H9 (cell line): ENCODE measurements around the gene FHIT. TPM values are rescaled to one million over a fixed set of nuclear protein-coding genes. Genes with fewer than 3 reads are reported as not detected.

Experiments used
- DNase-seq: peaks from one replicate; pipeline ENCODE4 v3.0.0-alpha.2; 2017
- H2AFZ ChIP-seq: one replicate; pipeline ENCODE4 v1.6.1; 2013; ENCODE audit warnings: mild to moderate bottlenecking, low read length, control low read depth, moderate library complexity
- H2AK5ac ChIP-seq: 2 replicates; pipeline ENCODE4 v1.6.1; 2013; ENCODE audit warnings: low read length, control low read depth, mixed read lengths; ENCODE audit not compliant: insufficient read length
- H2BK120ac ChIP-seq: one replicate; pipeline ENCODE4 v1.6.1; 2013; ENCODE audit warnings: low read depth, mild to moderate bottlenecking, low read length, control low read depth, inconsistent platforms; ENCODE audit not compliant: poor library complexity, severe bottlenecking
- H2BK12ac ChIP-seq: 2 replicates; pipeline ENCODE4 v1.6.1; 2013; ENCODE audit warnings: low read length, control low read depth, mixed read lengths, low read depth; ENCODE audit not compliant: insufficient read length
- H2BK15ac ChIP-seq: 2 replicates; pipeline ENCODE4 v1.6.1; 2013; ENCODE audit warnings: low read depth, low read length, control low read depth
- H2BK20ac ChIP-seq: one replicate; pipeline ENCODE4 v1.6.1; 2013; ENCODE audit warnings: low read depth, mild to moderate bottlenecking, low read length, control low read depth, inconsistent platforms; ENCODE audit not compliant: poor library complexity, severe bottlenecking
- H2BK5ac ChIP-seq: 2 replicates; pipeline ENCODE4 v1.6.1; 2013; ENCODE audit warnings: low read length, control low read depth, mixed read lengths; ENCODE audit not compliant: insufficient read length
- H3K14ac ChIP-seq: 2 replicates; pipeline ENCODE4 v1.6.1; 2013; ENCODE audit warnings: low read length, control low read depth; ENCODE audit not compliant: insufficient read depth
- H3K18ac ChIP-seq: 2 replicates; pipeline ENCODE4 v1.6.1; 2013; ENCODE audit warnings: low read depth, mild to moderate bottlenecking, mixed read lengths, low read length, control low read depth; ENCODE audit not compliant: insufficient read length
- H3K23ac ChIP-seq: 2 replicates; pipeline ENCODE4 v1.6.1; 2013; ENCODE audit warnings: low read length, control low read depth, mixed read lengths, low read depth; ENCODE audit not compliant: insufficient read length
- H3K23me2 ChIP-seq: 2 replicates; pipeline ENCODE4 v1.6.1; 2013; ENCODE audit warnings: low read depth, mild to moderate bottlenecking, mixed read lengths, low read length, control low read depth; ENCODE audit not compliant: insufficient read length, poor library complexity, severe bottlenecking
- H3K27ac ChIP-seq: 2 replicates; pipeline ENCODE4 v1.5.1; 2013; ENCODE audit warnings: low read length, control low read depth, mixed read lengths, low read depth; ENCODE audit not compliant: insufficient read length
- H3K27me3 ChIP-seq: 2 replicates; pipeline ENCODE4 v1.6.1; 2013; ENCODE audit warnings: low read length, control low read depth, inconsistent platforms; ENCODE audit not compliant: insufficient read depth
- H3K4ac ChIP-seq: 2 replicates; pipeline ENCODE4 v1.6.1; 2013; ENCODE audit warnings: low read depth, mild to moderate bottlenecking, control low read depth, inconsistent platforms, low read length, moderate library complexity
- H3K4me1 ChIP-seq: 2 replicates; pipeline ENCODE4 v1.6.1; 2013; ENCODE audit warnings: low read length, control low read depth, inconsistent platforms; ENCODE audit not compliant: insufficient read depth
- H3K4me2 ChIP-seq: 2 replicates; pipeline ENCODE4 v1.6.1; 2013; ENCODE audit warnings: low read length, control low read depth, mixed read lengths; ENCODE audit not compliant: insufficient read length, insufficient read depth
- H3K56ac ChIP-seq: 2 replicates; pipeline ENCODE4 v1.6.1; 2013; ENCODE audit warnings: low read depth, mild to moderate bottlenecking, mixed read lengths, low read length, control low read depth; ENCODE audit not compliant: insufficient read length
- H3K79me1 ChIP-seq: 2 replicates; pipeline ENCODE4 v1.6.1; 2013; ENCODE audit warnings: low read depth, mild to moderate bottlenecking, moderate library complexity, low read length, control low read depth, inconsistent platforms; ENCODE audit not compliant: insufficient read depth, poor library complexity, severe bottlenecking
- H3K79me2 ChIP-seq: 2 replicates; pipeline ENCODE4 v1.6.1; 2013; ENCODE audit warnings: low read length, control low read depth, inconsistent platforms; ENCODE audit not compliant: insufficient read depth
- H3K9ac ChIP-seq: 2 replicates; pipeline ENCODE4 v1.6.1; 2013; ENCODE audit warnings: low read length, control low read depth, mixed read lengths; ENCODE audit not compliant: insufficient read length; ENCODE audit errors: extremely low read depth
- H3K9me3 ChIP-seq: one replicate; pipeline ENCODE4 v1.6.1; 2013; ENCODE audit warnings: low read depth, low read length, inconsistent platforms; ENCODE audit not compliant: control insufficient read depth
- H3T11ph ChIP-seq: one replicate; pipeline ENCODE4 v1.6.1; 2013; ENCODE audit warnings: mild to moderate bottlenecking, low read length, control low read depth, inconsistent platforms
- H4K20me1 ChIP-seq: one replicate; pipeline ENCODE4 v1.6.1; 2013; ENCODE audit not compliant: control insufficient read depth, insufficient read length, insufficient read depth
- H4K5ac ChIP-seq: 2 replicates; pipeline ENCODE4 v1.6.1; 2013; ENCODE audit warnings: low read depth, mild to moderate bottlenecking, mixed read lengths, low read length, control low read depth; ENCODE audit not compliant: insufficient read length
- H4K8ac ChIP-seq: replicated peaks from 2 replicates; pipeline ENCODE4 v1.6.1; 2013; ENCODE audit warnings: low read length, control low read depth, mixed read lengths, low read depth; ENCODE audit not compliant: insufficient read length
- H4K91ac ChIP-seq: 2 replicates; pipeline ENCODE4 v1.6.1; 2013; ENCODE audit warnings: low read depth, mild to moderate bottlenecking, moderate library complexity, mixed read lengths, low read length, control low read depth; ENCODE audit not compliant: insufficient read length
- H3K27ac Mint-ChIP-seq, 3 experiments: 2 replicates in 2 of 3; 3 replicates in 1 of 3; pipeline ENCODE4 v1.8.0; 2020 to 2021; ENCODE audit warnings: mixed read lengths in 3 of 3, mild to moderate bottlenecking in 1 of 3, moderate library complexity in 1 of 3
- H3K27me3 Mint-ChIP-seq: 2 replicates; pipeline ENCODE4 v1.8.0; 2021; ENCODE audit warnings: low read depth, mild to moderate bottlenecking, moderate library complexity, mixed read lengths
- H3K36me3 Mint-ChIP-seq, 3 experiments: 2 replicates in 2 of 3; 3 replicates in 1 of 3; pipeline ENCODE4 v1.8.0; 2020 to 2021; ENCODE audit warnings: low read depth in 3 of 3, mixed read lengths in 3 of 3; ENCODE audit not compliant: insufficient read depth in 1 of 3
- H3K4me1 Mint-ChIP-seq, 2 experiments: 2 replicates each; pipeline ENCODE4 v1.8.0; 2020; ENCODE audit warnings: mixed read lengths in 2 of 2
- H3K4me3 Mint-ChIP-seq, 2 experiments: 2 replicates in 1 of 2; 3 replicates in 1 of 2; pipeline ENCODE4 v1.8.0; 2020 to 2021; ENCODE audit warnings: mild to moderate bottlenecking in 2 of 2, mixed read lengths in 2 of 2, moderate library complexity in 1 of 2
- H3K9me3 Mint-ChIP-seq, 2 experiments: 2 replicates in 1 of 2; 3 replicates in 1 of 2; pipeline ENCODE4 v1.8.0; 2020; ENCODE audit warnings: mild to moderate bottlenecking in 2 of 2, mixed read lengths in 2 of 2, moderate library complexity in 1 of 2
- CTCF ChIP-seq: fragments of 200-600 bp; sonication (generic); conservative IDR thresholded peaks from 3 replicates; pipeline ENCODE4 v1.8.0; 2021; ENCODE audit warnings: antibody characterized with exemption, mild to moderate bottlenecking
- WGBS: extraction: QIAGEN DNeasy Blood & Tissue Kit; methylation state at CpG from one replicate; pipeline ENCODE4 v1.1.7; 2013; ENCODE audit warnings: missing lambda C conversion rate, low lambda C conversion rate, mixed read lengths; ENCODE audit not compliant: insufficient read length; ENCODE audit errors: extremely low coverage; 5-methylcytosine and 5-hydroxymethylcytosine counted together
- total RNA-seq: library from RNA; stranded (reverse); gene quantifications from 2 replicates; pipeline ENCODE4 v1.2.1, GENCODE V29; 2021

Gene FHIT
- total RNA-seq, 1 experiment from 2014 or later: 3.0 TPM

- Histone ChIP-seq H2AK5ac (no peak overlapping the region), H4K91ac (no peak overlapping the region), H2BK120ac (no peak overlapping the region), H2BK5ac (no peak overlapping the region), H3K23me2 (no peaks in the 10 kb centered on the region), H4K5ac (no peak overlapping the region), H3K9me3 (no peaks in the 10 kb centered on the region), H3K4me2 (no peak overlapping the region), H3K79me1 (no peaks in the 10 kb centered on the region), H3K18ac (no peak overlapping the region), H3K4ac (no peak overlapping the region), H2BK12ac (no peak overlapping the region), H3K4me1 (no peaks in the 10 kb centered on the region; the same call in 1 of the 2 replicates), H2BK20ac (no peak overlapping the region), H4K8ac (no peak overlapping the region), H3K79me2 (no peaks in the 10 kb centered on the region), H2BK15ac (no peak overlapping the region), H2AFZ (no peak overlapping the region), H3K27me3 (no peaks in the 10 kb centered on the region), H3T11ph (no peak overlapping the region), H3K56ac (no peak overlapping the region), H3K23ac (no peak overlapping the region), H4K20me1 (no peaks in the 10 kb centered on the region), H3K14ac (no peak overlapping the region), H3K9ac (no peak overlapping the region), H3K27ac (no peak overlapping the region)
- WGBS: no CpG with 5 or more reads among the region's 5 CpGs
- Mint-ChIP-seq H3K36me3 (no peaks in the 10 kb centered on the region; a peak in 1 of 7 replicates), H3K4me3 (no peak overlapping the region), H3K27me3 (no peaks in the 10 kb centered on the region; the same call in 1 of the 2 replicates), H3K9me3 (peaks cover 3 to 4% of the 10 kb centered on the region in 2 experiments; a peak in 3 of 5 replicates), H3K27ac (peak overlapping the region in 2 of 3 experiments; percentile 31 to 44; a peak in 2 of 7 replicates), H3K4me1 (peaks cover 9 to 10% of the 10 kb centered on the region in 2 experiments)
- no peak; the same call in 2 of the 3 replicates for TF ChIP-seq CTCF
- peak; percentile 35 for DNase-seq
These were observed 1154.8 kb downstream of the FHIT start for GRCh38 chr3:60096403-60096802.
